ENCODE measurements around the gene SNAPC5.
A peak's percentile ranks its signal among the peaks of the same experiment; 100 is the strongest.
"Not testable (repeated sequence)": the region's sequence is repeated elsewhere in the genome, so short reads cannot be mapped to it uniquely, and the experiment has no call there.

SNAPC5 gene

DNA sequence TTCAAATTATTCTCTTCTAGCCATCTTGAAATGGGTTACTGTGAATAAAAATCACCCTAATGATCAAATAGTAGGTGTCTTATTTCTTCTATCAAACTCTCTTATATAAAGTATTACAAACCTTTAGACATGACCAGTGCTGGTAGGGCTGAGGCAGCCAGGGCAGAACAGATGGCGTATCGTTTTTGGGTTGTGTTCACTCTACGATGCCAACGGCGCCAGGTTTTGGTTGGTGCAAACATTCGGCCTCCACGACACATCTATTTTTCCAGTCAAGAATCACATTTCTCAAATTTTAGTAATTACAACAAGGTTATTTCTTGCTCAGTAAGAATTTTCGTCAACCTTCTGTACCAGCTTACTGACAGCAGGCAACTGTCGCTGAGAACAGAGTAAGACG, 4.9 kb upstream of the SNAPC5 start:
- TF ChIP-seq, protein P1, sequence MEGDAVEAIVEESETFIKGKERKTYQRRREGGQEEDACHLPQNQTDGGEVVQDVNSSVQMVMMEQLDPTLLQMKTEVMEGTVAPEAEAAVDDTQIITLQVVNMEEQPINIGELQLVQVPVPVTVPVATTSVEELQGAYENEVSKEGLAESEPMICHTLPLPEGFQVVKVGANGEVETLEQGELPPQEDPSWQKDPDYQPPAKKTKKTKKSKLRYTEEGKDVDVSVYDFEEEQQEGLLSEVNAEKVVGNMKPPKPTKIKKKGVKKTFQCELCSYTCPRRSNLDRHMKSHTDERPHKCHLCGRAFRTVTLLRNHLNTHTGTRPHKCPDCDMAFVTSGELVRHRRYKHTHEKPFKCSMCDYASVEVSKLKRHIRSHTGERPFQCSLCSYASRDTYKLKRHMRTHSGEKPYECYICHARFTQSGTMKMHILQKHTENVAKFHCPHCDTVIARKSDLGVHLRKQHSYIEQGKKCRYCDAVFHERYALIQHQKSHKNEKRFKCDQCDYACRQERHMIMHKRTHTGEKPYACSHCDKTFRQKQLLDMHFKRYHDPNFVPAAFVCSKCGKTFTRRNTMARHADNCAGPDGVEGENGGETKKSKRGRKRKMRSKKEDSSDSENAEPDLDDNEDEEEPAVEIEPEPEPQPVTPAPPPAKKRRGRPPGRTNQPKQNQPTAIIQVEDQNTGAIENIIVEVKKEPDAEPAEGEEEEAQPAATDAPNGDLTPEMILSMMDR (IDR thresholded peaks at IDR 0.05), result no peak
- Histone ChIP-seq H3K27ac (no peak overlapping the region), H3K4me3 (no peak overlapping the region)
- no peak for DNase-seq (ENCODE audit: low spot score)

DNA sequence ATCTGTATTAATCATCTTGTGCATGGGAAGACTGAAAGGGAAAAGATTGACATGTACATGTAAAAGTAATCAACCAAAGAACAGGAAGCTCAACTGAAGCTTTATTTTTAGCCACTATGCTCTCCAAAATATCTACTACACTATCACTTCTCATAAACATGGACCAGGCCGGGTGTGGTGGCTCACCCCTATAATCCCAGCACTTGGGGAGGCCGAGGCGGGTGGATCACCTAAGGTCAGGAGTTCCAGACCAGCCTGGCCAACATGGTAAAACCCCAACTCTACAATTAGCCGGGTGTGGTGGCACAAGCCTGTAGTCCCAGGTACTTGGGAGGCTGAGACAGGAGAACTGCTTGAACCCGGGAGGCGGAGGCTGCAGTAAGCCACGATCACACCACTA, 2.8 kb upstream of the SNAPC5 start:
- not testable (repeated sequence) for H3K4me3 ChIP-seq; DNase-seq (ENCODE audit: low spot score); H3K27ac ChIP-seq

DNA sequence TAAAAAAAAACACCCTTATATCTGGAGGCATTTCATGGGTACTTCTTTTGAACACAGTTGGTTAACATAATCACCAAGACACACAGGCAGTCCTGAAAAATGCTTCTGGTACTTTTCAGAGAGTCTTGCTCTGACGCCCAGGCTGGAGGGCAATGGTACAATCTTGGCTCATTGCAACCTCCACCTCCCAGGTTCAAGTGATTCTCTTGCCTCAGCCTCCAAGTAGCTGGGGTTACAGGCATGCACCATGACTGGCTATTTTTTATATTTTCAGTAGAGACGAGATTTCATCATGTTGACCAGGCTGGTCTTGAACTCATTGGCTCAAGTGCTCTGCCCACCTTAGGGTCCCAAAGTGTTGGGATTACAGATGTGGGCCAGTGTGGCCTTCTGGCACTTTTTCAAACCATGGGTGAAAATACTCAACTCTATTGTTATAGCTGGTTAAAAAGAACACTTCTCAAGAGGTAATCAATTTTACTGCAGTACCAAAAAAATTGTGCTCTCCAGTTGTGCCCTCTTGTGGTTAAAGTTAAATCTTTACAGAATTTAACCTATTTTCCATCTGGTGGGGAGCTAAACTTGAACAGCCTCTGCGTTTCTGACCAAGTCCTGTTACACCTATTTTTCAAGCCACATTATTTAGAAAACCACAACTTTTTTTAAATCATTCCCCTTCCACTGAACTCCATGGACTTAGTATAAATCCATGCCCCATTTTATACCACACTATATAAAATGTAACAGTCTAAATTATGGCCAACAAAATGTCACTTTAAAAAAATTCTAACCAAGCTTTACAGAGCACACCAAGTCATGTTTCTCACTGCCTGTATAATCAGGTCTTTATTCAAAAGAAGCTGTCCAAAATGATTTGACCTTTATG, 1.2 kb upstream of the SNAPC5 start:
- DNase-seq (ENCODE audit: low spot score), result no peak
- TF ChIP-seq, protein P1 (IDR thresholded peaks at IDR 0.05), result no peak
- H3K4me3 ChIP-seq, result no peak overlapping the region
- peak overlapping the region in 1 of 2 donors; percentile 0 for H3K27ac ChIP-seq

DNA sequence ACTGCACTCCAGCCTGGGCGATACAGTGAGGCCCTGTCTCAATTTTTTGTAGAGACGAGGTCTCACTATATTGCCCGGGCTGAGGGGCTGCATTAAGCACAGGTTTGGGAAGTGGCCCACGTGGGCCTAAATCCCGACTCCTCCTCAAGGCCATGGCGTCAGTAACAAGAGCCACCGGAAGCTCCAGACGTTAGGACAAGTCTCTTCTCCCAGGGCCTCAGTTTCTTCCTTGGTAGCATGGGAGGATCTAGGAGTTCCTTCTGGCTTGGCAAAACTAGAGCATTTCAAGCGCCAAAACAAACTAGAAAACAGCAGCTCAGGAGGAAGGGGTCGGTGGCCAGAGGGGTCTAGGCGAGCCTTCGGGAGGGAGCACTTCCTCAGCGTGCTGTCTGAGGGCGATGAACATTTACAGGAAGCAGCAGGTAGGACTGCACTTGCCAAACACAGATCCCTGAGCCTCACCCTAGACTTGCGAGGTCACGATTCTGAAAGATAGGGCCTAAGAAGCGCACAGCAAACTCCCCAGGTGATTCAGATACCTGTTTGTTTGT, 536 bp downstream of the SNAPC5 start:
- Histone ChIP-seq H3K4me3 (peak overlapping the region; percentile 84), H3K27ac (peak overlapping the region; percentile 55 to 87)
- TF ChIP-seq, protein P1 (IDR thresholded peaks at IDR 0.05), result no peak
- DNase-seq (ENCODE audit: low spot score), result no peak

DNA sequence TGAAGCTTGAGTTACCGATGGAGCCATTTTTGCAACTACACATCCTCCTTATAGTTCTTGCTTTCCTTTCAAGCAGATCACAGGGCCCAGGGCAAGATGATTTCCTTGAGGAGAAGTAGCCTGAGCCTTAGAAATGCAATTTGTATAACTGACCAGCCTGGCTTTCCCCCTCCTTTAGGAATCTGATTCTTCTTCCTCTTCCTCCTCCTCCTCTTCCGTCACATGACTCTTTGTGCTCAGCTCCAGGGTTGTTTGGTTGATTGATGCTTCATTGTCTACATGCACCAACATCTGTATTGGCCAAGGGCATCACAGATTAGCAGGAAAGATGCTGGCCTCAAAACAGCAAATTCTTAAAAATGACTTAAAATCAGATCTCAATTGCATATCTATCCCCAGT, 3.3 kb downstream of the SNAPC5 start:
- no peak for DNase-seq (ENCODE audit: low spot score)
- Histone ChIP-seq H3K27ac (no peak overlapping the region), H3K4me3 (no peak overlapping the region)
- TF ChIP-seq, protein P1 (IDR thresholded peaks at IDR 0.05), result no peak

DNA sequence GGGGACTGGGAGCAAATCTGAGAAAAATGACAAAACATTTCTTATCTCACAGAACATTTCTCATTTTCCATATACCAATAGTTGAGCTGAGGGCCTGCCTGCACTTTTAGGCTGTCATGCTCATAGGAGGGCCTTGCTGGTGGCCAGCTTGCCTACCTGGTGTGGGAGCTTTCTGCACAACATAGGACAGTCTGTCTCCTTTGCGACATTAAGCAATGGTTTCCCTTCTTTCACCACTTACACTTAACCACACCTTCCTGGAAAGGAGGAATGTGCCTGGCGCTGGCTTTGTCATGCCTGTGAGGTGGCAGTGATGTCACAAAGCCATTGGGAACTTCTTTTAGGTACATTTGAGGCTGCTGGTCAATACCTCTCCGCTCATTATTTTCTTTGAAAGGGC, 5.7 kb downstream of the SNAPC5 start:
- H3K27ac ChIP-seq, result no peak overlapping the region
- TF ChIP-seq, protein P1 (IDR thresholded peaks at IDR 0.05), result no peak
- no peak for DNase-seq (ENCODE audit: low spot score)
- no peak overlapping the region for H3K4me3 ChIP-seq

DNA sequence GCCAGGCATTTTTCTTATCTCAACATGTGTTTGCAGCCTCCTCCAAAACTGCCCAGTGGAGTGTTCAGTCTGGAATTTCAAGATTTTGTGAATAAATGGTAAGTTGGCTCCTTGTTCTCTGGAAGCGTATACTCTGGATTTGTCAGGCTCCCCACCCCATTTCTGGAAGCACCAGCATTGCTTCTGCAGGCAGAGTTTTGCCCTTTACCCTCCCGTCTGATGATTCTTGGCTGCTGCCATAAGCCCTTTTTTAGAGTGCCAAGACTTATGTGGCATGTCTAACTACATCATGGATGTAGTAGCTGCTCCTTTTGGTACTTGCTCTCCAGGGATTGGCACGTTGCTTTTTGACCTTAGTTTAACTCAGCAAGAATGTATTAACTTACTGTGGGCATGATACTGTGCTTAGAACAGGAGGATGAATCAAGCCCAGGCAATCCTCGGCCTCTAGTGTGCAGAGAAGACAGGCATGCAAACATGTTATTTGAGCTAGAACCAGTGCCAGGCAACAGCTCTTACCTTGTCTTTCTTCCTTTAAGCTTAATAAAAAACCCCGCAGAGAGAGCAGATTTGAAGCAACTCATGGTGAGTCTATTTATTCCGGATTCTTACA, 8.3 kb downstream of the SNAPC5 start:
- no peak overlapping the region for H3K4me3 ChIP-seq
- no peak for DNase-seq (ENCODE audit: low spot score)
- TF ChIP-seq, protein P1 (IDR thresholded peaks at IDR 0.05), result no peak
- peak overlapping the region in 1 of 2 donors; percentile 62 for H3K27ac ChIP-seq

All from coronary artery (tissue), 2 donors.